NT2/D1 (cell line): ENCODE data around the gene SEC23IP.

ENCODE experiments used
- DNase-seq: peaks from one replicate; pipeline ENCODE4 v3.0.0-alpha.2; 2011; ENCODE audit warnings: low read depth, low spot score
- H3K27me3 ChIP-seq: 2 replicates; pipeline ENCODE4 v1.6.0; 2011; ENCODE audit warnings: mild to moderate bottlenecking; ENCODE audit not compliant: insufficient read length, insufficient read depth
- H3K36me3 ChIP-seq: 2 replicates; pipeline ENCODE4 v1.6.1; 2011; ENCODE audit warnings: mild to moderate bottlenecking, low read length, mixed read lengths; ENCODE audit not compliant: insufficient read depth, insufficient read length
- H3K4me1 ChIP-seq: 2 replicates; pipeline ENCODE4 v1.5.1; 2011; ENCODE audit not compliant: insufficient read depth, insufficient read length
- H3K4me3 ChIP-seq: 2 replicates; pipeline ENCODE4 v1.5.1; 2011; ENCODE audit warnings: low read depth; ENCODE audit not compliant: insufficient read length
- H3K9ac ChIP-seq: 2 replicates; pipeline ENCODE4 v1.6.0; 2011; ENCODE audit warnings: low read depth; ENCODE audit not compliant: insufficient read length
- H3K9me3 ChIP-seq: 2 replicates; pipeline ENCODE4 v1.5.1; 2011; ENCODE audit warnings: mild to moderate bottlenecking, low read length; ENCODE audit not compliant: insufficient read depth
- SUZ12 ChIP-seq: IDR thresholded peaks from 2 replicates; pipeline ENCODE4 v1.6.1; 2011; ENCODE audit not compliant: insufficient read length, insufficient read depth; ENCODE audit errors: extremely low read depth
- YY1 ChIP-seq: IDR thresholded peaks from 2 replicates; pipeline ENCODE4 v1.6.1; 2011; ENCODE audit not compliant: insufficient read length, insufficient read depth
- ZNF274 ChIP-seq: IDR thresholded peaks from 2 replicates; pipeline ENCODE4 v1.6.1; 2011; ENCODE audit warnings: mild to moderate bottlenecking, low read depth, low read length

The SEC23IP gene

DNA sequence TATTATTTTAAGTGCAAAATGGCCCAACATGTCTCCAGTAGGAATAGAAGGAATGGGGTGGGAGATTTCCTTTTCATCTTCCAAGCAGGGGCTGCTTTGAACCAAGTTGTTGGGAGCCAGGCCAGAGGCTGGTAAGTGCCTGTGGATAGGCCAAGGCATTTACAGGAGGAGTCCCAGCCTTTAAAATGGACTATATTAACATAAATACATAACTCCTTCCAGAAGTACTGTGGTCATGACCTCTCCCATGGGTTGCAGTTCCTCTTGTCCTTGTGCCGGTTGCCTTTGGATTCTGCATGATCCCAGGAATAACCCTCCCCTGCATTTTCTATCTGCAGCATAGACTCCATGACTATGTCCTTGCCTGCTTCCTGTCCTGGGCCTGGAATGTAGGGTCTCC, 95.8 kb downstream of the SEC23IP start:
- no peaks in the 10 kb centered on the region for H3K9me3 ChIP-seq
- no peaks in the 10 kb centered on the region for H3K4me1 ChIP-seq
- no peak overlapping the region for H3K9ac ChIP-seq
- no peak overlapping the region for H3K4me3 ChIP-seq
- DNase-seq = no peak
- no peaks in the 10 kb centered on the region for H3K36me3 ChIP-seq
- TF ChIP-seq YY1 = no peak
- TF ChIP-seq SUZ12 = no peak
- no peak for TF ChIP-seq ZNF274
- no peaks in the 10 kb centered on the region for H3K27me3 ChIP-seq

DNA sequence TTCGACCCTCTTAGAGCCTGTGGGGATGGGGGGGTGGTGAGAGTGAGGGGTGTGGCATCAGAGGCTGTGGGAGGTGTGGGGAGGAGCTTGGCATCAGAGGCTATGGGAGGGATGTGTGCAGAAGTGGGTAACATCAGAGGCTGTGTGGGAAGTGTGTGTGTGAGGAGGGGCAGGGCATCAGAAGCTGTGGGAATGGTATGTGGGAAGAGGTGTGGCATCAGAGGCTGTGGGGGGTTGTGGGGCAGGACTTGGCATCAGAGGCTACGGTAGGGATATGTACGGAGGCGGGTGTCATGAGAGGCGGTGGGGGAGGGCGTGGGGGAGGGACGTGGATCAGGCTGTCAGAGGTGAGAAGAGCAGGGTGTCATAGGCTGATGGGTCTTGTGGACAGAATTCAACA, 97.4 kb downstream of the SEC23IP start:
- H3K9ac ChIP-seq = no peak overlapping the region
- TF ChIP-seq YY1 = no peak
- no peak for TF ChIP-seq ZNF274
- TF ChIP-seq SUZ12 = no peak
- no peaks in the 10 kb centered on the region for H3K9me3 ChIP-seq
- H3K4me1 ChIP-seq = no peaks in the 10 kb centered on the region
- no peak for DNase-seq
- no peaks in the 10 kb centered on the region for H3K36me3 ChIP-seq
- no peak overlapping the region for H3K4me3 ChIP-seq
- H3K27me3 ChIP-seq = no peaks in the 10 kb centered on the region

DNA sequence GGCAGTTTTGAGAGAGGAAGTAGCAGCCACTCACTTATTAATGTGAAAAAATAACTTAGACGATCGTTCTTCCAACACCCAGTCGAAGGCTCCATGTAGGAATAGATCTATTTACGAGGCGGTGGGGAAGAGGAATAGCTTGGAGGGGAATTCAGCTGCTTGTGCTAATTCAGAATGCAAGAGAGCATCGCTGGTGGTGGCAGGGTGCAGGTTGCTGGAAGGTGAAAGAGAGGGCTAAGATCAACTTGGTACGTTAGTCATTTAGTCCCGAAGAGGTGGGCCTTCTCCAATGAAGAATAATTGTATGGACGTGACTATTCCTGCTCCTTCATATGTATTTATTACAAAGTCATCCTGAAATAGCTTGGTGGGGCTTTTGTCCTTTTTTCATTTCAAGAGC, 98.5 kb downstream of the SEC23IP start:
- no peak for DNase-seq
- no peaks in the 10 kb centered on the region for H3K4me1 ChIP-seq
- TF ChIP-seq ZNF274 = no peak
- no peak for TF ChIP-seq SUZ12
- no peak for TF ChIP-seq YY1
- H3K9me3 ChIP-seq = 0 out of 2 replicates have a peak, but pooled peaks cover 7% of the 10 kb centered on the region
- no peaks in the 10 kb centered on the region for H3K27me3 ChIP-seq
- H3K36me3 ChIP-seq = no peaks in the 10 kb centered on the region
- H3K9ac ChIP-seq = no peak overlapping the region
- H3K4me3 ChIP-seq = no peak overlapping the region

DNA sequence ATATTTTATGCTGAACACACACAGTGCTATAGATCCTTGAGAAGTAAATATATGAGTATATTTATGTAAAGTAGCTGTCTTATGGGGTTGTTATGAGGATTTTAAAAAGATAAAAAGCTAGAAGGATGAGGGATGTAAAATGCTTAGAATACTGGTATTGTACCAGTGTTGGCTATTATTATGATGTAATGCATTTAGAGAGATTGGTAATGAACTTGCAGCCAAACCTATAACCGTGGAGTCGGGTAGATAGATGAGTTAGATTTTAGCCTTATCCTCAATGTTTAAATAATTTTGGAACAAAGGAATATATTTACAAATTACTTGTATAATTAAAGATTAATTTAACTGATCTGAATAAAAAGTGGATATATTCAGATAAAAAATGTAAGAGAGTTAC, 99.3 kb downstream of the SEC23IP start:
- Histone ChIP-seq H3K36me3 (no peaks in the 10 kb centered on the region), H3K27me3 (no peaks in the 10 kb centered on the region), H3K4me1 (no peaks in the 10 kb centered on the region), H3K9ac (no peak overlapping the region), H3K4me3 (no peak overlapping the region), H3K9me3 (0 out of 2 replicates have a peak, but pooled peaks cover 7% of the 10 kb centered on the region)
- DNase-seq = no peak
- TF ChIP-seq ZNF274 (no peak), SUZ12 (no peak), YY1 (no peak)
